Testis (tissue), 3 donors: Measurements from ENCODE around the gene PPP1R12B. TPM values are rescaled to one million over a fixed set of nuclear protein-coding genes. Genes with fewer than 3 reads are reported as not detected.
"Not testable (repeated sequence)": the region's sequence is repeated elsewhere in the genome, so short reads cannot be mapped to it uniquely, and the experiment has no call there.

ENCODE experiments used
- DNase-seq: peaks from one replicate; pipeline ENCODE4 v3.0.0-alpha.2; 2019
- H3K27ac ChIP-seq, 2 donors: fragments of 200-600 bp; sonication (generic); one replicate each; pipeline ENCODE4 v1.5.1; 2019
- H3K27me3 ChIP-seq: fragments of 200-600 bp; sonication (generic); one replicate; pipeline ENCODE4 v1.5.1; 2019
- H3K36me3 ChIP-seq: fragments of 200-600 bp; sonication (generic); one replicate; pipeline ENCODE4 v1.5.1; 2017; ENCODE audit warnings: low read depth; ENCODE audit errors: missing control alignments
- H3K4me1 ChIP-seq: fragments of 200-600 bp; sonication (generic); one replicate; pipeline ENCODE4 v1.5.1; 2019
- H3K4me3 ChIP-seq, 2 donors: fragments of 200-600 bp; sonication (generic); one replicate each; pipeline ENCODE4 v1.5.1; 2017 to 2019
- H3K9me3 ChIP-seq: fragments of 200-600 bp; sonication (generic); one replicate; pipeline ENCODE4 v1.5.1; 2017
- POLR2A ChIP-seq: fragments of 450-650 bp; IDR thresholded peaks from one replicate; pipeline ENCODE4 v1.6.1; 2017; ENCODE audit warnings: antibody characterized with exemption, mild to moderate bottlenecking, moderate library complexity
- WGBS, 2 donors: methylation state at CpG; one replicate each; pipeline ENCODE4 v1.1.5; 2018; 5-methylcytosine and 5-hydroxymethylcytosine counted together
- intact Hi-C: fragments of 100-400 bp; cut with DNase I; formaldehyde crosslinking; loops from one replicate; pipeline ENCODE4 v1.15.1; 2023; ENCODE audit warnings: low total_unique reads
- polyA plus RNA-seq: library from polyadenylated mRNA; stranded (reverse); fragments of 350-450 nt; fragmentation: Illumina TruSeq; extraction: RNeasy Lipid Tissue Mini Kit (QIAGEN cat#74804); gene quantifications from one replicate; pipeline ENCODE4 v1.2.3, GENCODE V29; 2014; ENCODE audit warnings: low read depth, low replicate concordance; ENCODE audit not compliant: insufficient read depth
- total RNA-seq, 2 donors: library from RNA; depleted of rRNA; stranded (reverse); fragments of >200 nt; gene quantifications; one replicate each; pipeline ENCODE4 v1.2.3, GENCODE V29; 2016
- TF ChIP-seq, protein P1 (sequence below), 3 experiments: fragments of 450-650 bp in 2 of 3; fragments of 200-600 bp in 1 of 3; sonication (generic) in 1 of 3; IDR thresholded peaks; one replicate each; pipeline ENCODE4 v1.5.1; 2016 to 2019; ENCODE audit warnings: antibody characterized with exemption in 3 of 3, mild to moderate bottlenecking in 2 of 3, moderate library complexity in 1 of 3

PPP1R12B gene
- total and polyA plus RNA-seq, 3 donors from 2014 or later: 32.6 to 61.2 (median 54.6) TPM

DNA sequence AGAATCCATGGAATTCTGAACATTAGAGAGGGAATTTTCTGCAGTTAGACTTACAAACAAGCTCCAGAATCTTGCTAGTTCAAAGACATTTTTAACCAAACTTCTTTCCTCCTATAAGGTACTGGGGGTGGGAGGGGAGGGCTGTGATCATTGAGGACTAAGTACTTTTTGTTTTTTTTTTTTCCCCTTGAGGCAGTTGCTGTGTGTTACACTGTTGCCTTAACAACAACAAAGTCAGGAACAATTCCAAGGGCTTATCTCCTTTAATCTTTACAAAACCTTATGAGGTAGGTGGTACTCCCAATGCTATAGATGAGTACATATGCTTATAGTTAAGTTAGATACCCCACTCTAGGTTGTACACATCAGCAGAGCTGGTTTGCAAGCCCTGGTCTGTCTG, 62.9 kb downstream of the PPP1R12B start:
- peaks cover 12% of the 10 kb centered on the region for H3K4me1 ChIP-seq
- H3K27ac ChIP-seq: no peak overlapping the region
- no peaks in the 10 kb centered on the region for H3K36me3 ChIP-seq
- no peaks in the 10 kb centered on the region for H3K9me3 ChIP-seq
- no peaks in the 10 kb centered on the region for H3K27me3 ChIP-seq
- no peak overlapping the region for H3K4me3 ChIP-seq
- TF ChIP-seq POLR2A: no peak
- TF ChIP-seq, protein P1, sequence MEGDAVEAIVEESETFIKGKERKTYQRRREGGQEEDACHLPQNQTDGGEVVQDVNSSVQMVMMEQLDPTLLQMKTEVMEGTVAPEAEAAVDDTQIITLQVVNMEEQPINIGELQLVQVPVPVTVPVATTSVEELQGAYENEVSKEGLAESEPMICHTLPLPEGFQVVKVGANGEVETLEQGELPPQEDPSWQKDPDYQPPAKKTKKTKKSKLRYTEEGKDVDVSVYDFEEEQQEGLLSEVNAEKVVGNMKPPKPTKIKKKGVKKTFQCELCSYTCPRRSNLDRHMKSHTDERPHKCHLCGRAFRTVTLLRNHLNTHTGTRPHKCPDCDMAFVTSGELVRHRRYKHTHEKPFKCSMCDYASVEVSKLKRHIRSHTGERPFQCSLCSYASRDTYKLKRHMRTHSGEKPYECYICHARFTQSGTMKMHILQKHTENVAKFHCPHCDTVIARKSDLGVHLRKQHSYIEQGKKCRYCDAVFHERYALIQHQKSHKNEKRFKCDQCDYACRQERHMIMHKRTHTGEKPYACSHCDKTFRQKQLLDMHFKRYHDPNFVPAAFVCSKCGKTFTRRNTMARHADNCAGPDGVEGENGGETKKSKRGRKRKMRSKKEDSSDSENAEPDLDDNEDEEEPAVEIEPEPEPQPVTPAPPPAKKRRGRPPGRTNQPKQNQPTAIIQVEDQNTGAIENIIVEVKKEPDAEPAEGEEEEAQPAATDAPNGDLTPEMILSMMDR (IDR thresholded peaks at IDR 0.05): no peak
- intact Hi-C loops: no loop called here
- no peak for DNase-seq

DNA sequence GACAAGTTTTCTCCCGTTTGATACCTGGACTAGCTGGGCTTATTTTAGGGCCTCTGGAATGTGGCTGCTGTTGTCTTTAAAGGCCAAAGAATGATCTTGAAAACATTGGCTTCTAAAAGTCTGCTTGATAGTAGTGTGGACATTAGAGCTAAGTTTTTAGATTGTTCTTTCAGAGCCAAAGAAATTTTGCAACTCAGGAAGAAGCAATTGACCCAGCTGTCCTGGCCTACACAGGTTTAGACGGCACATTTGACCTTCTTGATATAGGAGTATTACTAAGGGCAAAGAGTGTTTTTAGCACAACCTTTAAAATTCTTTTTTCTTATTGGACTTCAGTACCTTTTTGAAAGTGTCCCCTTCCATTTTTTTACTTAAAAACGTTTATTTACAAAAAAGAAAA, 63.9 kb downstream of the PPP1R12B start:
- H3K27me3 ChIP-seq, H3K9me3 ChIP-seq, DNase-seq, H3K36me3 ChIP-seq, H3K4me3 ChIP-seq, H3K27ac ChIP-seq, intact Hi-C loops: not testable (repeated sequence)
- 39 to 45% methylated on average over 3 of the region's 3 CpGs for WGBS, 2 donors
- H3K4me1 ChIP-seq: peaks cover 12% of the 10 kb centered on the region

DNA sequence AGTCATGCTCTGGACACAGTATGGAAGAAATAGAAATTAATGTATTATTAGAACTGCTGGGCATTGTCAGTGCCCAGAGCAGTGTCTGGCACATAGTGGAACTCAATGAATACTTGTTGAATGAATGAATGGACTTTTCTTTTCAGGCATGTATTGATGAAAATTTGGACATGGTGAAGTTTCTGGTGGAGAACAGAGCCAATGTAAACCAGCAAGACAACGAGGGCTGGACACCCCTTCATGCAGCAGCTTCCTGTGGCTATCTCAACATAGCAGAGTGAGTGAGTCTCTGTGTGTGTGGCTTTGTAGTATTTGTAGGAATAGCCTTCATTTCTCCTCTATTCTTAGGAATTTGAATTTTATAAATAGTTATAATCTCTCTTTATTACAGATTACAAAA, 68.1 kb downstream of the PPP1R12B start:
- Histone ChIP-seq H3K4me3 (no peak overlapping the region), H3K27ac (no peak overlapping the region), H3K4me1 (peaks cover 3% of the 10 kb centered on the region), H3K36me3 (no peaks in the 10 kb centered on the region), H3K27me3 (no peaks in the 10 kb centered on the region), H3K9me3 (no peaks in the 10 kb centered on the region)
- intact Hi-C loops: no loop called here
- no peak for DNase-seq
- 29 to 80% methylated on average over 1 of the region's 1 CpG for WGBS, 2 donors
- TF ChIP-seq POLR2A: no peak
- TF ChIP-seq, protein P1 (IDR thresholded peaks at IDR 0.05): no peak

DNA sequence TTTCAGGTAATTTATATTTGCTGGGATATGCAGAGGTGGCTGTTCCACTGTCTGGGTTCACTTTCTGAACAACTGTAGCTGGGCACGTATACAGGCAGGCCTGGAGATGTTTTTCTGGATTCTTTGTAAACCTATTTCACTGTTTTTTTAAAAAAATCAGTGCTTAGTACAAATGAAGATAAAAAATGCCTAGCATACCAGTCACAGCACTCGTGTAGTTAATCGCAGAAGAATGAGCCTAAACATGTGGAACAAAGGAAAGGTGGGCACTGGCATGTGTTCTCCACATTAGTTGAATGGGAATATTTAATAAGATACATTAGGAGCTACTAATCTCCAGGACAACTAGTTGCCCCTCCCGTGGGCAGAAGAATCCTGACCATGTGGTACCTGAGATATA, 68.6 kb downstream of the PPP1R12B start:
- H3K27me3 ChIP-seq, H3K4me3 ChIP-seq, H3K9me3 ChIP-seq, intact Hi-C loops, H3K4me1 ChIP-seq, DNase-seq, H3K27ac ChIP-seq, H3K36me3 ChIP-seq: not testable (repeated sequence)
- 49 to 74% methylated on average over 4 of the region's 4 CpGs for WGBS, 2 donors

DNA sequence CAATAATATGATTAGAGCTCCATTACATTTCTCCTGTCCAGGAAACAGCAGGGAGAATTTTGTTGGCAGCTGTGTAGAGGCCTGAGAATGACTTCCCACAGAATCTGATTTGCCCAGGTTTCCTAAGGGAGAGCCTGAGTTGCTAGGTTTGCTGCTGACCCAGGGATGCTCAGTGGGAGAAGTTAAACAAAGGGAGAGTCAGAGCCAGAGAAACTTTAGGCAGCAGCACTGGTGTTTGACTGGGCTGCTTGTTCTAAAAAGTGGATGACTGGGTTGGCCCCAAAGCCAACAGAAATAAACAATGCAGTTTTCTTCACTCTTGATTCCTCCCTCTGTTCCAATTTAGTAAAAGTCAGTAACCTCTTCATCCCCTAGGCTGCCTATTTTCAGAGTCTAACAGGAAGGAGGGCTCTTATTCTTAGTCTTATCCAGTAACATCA, 69.3 kb downstream of the PPP1R12B start:
- H3K36me3 ChIP-seq, H3K4me1 ChIP-seq, intact Hi-C loops, DNase-seq, H3K27ac ChIP-seq, H3K27me3 ChIP-seq, H3K4me3 ChIP-seq, H3K9me3 ChIP-seq: not testable (repeated sequence)

DNA sequence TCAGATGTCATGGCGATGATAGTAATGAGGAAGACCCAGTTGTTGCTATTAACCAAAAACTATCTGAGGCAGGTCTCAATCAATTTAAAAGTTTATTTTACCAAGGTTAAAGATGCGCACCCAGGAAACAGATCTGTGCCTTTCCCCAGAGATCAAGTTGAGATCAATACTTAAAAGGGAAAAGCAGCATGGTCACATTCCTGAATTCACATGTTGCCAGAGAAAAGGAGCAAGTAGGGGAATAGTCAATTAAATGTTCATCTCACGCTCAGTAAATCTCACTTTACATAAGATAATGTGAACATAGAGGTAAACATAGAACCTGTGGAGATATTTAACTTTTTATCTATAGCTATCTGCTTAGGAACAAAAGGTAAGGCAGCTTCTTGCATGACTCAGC, 71.2 kb downstream of the PPP1R12B start:
- intact Hi-C loops, DNase-seq, H3K27me3 ChIP-seq, H3K36me3 ChIP-seq, H3K4me3 ChIP-seq, H3K9me3 ChIP-seq, H3K4me1 ChIP-seq, H3K27ac ChIP-seq: not testable (repeated sequence)
- 97 to 98% methylated on average over 3 of the region's 3 CpGs for WGBS, 2 donors

DNA sequence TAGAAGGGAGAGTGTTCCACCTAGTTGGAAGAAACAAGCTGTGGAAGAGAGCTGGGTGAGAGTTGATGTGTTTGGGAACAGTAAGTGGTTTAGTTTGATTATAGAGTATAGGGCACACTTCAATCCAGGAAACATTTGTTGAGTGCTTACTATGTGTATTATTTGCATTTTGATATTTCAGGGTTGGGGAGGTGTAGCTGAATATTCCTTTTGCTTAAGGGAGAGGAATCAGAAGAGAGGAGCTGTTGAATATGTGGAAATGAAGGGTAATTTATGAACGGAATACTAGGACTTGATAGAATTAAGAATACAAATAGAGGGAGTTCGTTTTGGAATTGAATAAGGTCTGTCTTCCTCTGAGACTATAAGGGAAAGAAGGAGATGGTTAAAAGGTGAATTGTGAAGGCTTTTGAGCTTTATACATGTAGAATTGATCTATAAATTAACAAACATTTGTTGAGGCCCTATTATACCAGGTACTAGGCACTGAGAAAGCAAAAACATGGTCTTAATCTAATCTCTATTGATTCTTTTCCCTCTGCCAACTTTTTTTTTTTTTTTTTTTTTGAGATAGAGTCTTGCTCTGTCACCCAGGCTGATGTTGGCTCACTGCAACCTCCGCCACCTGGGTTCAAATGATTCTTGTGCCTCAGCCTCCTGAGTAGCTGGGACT, 72.1 kb downstream of the PPP1R12B start:
- H3K9me3 ChIP-seq, H3K36me3 ChIP-seq, intact Hi-C loops, DNase-seq, H3K4me3 ChIP-seq, H3K4me1 ChIP-seq, H3K27me3 ChIP-seq, H3K27ac ChIP-seq: not testable (repeated sequence)
- 77 to 86% methylated on average over 2 to 3 of the region's 3 CpGs for whole genome bisulfite sequencing, 2 donors

DNA sequence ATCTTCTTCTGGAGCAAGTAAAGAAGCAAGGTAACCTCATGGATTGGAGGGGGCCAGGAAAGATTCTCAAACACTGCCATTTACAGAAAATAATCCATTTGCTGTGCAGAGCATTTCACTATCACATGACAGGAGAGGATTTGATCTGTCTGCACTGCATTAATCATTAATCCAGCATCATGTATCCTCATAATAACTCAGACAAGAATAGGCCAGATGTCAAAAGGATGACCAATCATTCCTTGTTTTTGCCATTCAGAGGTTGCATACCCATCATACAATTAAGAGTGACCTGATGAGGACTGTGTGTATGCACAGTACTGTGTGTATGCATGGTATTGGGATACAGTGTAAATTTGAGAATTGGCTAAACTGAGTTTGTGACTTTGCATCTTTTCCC, 74.2 kb downstream of the PPP1R12B start:
- H3K9me3 ChIP-seq, DNase-seq, H3K4me3 ChIP-seq, intact Hi-C loops, H3K27me3 ChIP-seq, H3K4me1 ChIP-seq, H3K27ac ChIP-seq, H3K36me3 ChIP-seq: not testable (repeated sequence)

DNA sequence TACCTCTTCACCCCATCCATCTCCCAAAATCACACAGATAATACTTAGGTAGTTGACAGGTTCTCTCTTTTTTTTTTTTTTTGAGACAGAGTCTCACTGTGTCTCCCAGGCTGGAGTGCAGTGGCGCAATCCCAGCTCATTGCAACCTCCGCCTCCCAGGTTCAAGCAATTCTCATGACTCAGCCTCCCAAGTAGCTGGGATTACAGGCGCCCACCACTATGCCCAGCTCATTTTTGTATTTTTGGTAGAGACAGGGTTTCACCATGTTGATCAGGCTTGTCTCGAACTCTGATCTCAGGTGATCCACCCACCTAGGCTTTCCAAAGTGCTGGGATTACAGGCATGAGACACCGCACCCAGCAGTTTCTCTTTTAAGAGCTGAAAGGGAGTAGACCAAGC, 75.8 kb downstream of the PPP1R12B start:
- DNase-seq, H3K27me3 ChIP-seq, H3K36me3 ChIP-seq, H3K4me3 ChIP-seq, H3K27ac ChIP-seq, H3K9me3 ChIP-seq, intact Hi-C loops, H3K4me1 ChIP-seq: not testable (repeated sequence)
- WGBS, 2 donors: 95 to 99% methylated on average over 5 of the region's 5 CpGs

DNA sequence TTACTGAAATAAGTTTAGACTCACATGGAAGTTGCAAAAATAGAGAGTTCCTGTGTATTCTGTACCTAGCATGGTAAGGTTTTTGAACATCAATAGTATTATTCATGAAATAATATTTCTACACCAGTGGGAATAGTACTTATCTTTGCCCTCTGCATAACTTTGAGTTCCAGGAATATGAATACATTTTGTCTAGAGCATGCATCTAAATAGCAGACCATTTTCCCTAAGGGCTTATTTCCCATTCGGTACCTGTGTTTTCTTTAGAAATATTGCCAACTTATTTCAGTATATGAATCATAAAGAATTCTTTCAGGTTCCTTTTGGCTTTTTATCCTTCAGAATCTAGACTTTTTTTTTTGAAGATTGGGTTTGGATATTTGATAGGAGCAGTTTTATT, 81.6 kb downstream of the PPP1R12B start:
- H3K4me3 ChIP-seq, intact Hi-C loops, DNase-seq, H3K27me3 ChIP-seq, H3K27ac ChIP-seq, H3K9me3 ChIP-seq, H3K4me1 ChIP-seq, H3K36me3 ChIP-seq: not testable (repeated sequence)
- WGBS, 2 donors: 78 to 100% methylated on average over 1 of the region's 1 CpG

DNA sequence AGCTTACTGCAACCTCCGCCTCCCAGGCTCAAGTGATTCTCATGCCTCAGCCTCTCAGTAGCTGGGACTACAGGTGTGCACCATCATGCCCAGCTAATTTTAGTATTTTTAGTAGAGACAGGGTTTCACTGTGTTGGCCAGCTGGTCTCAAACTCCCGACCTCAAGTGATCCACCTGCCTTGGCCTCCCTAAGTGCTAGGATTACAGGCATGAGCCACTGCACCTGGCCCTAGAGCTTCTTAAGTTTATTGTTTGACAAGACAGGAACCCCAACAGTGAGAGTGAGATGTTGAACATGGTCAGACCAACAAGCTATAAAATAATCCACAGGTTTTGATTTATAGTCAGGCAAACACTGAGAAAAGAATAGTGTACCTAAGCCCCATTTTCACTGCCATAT, 83.8 kb downstream of the PPP1R12B start:
- DNase-seq, H3K27me3 ChIP-seq, H3K4me1 ChIP-seq, H3K36me3 ChIP-seq, H3K9me3 ChIP-seq, intact Hi-C loops, H3K27ac ChIP-seq, H3K4me3 ChIP-seq: not testable (repeated sequence)
- WGBS, 2 donors: 86 to 100% methylated on average over 2 of the region's 2 CpGs
